PC-9 (cell line): ENCODE results near the gene NEDD9. TPM values are rescaled to one million over a fixed set of nuclear protein-coding genes. Genes with fewer than 3 reads are reported as not detected.
A peak's percentile ranks its signal among the peaks of the same experiment; 100 is the strongest.

Source experiments
- BruUV-seq: library from RNA; stranded (reverse); fragments of 400-500 nt; replicated peaks from 2 replicates; lab custom pipeline; 2021; lab: Mats Ljungman, UMichigan
- CTCF ChIA-PET: fragments of 300-600 bp; sonication (Branson Sonifier 250); formaldehyde crosslinking; loops from one replicate; lab custom pipeline; 2022; ENCODE audit warnings: antibody characterized with exemption; lab: Charles Lee
- POLR2A ChIA-PET: fragments of 300-600 bp; sonication (Branson Sonifier 250); formaldehyde crosslinking; loops from one replicate; lab custom pipeline; 2022; ENCODE audit warnings: antibody characterized with exemption; ENCODE audit not compliant: unreplicated experiment; lab: Charles Lee
- DNase-seq, 2 experiments: peaks; one replicate each; pipeline versions ENCODE4 v3.0.0 to v3.0.0-alpha.2; 2015 to 2022; ENCODE audit warnings: mixed read lengths in 1 of 2
- H2AFZ ChIP-seq: fragments of 200-600 bp; sonication (generic); 2 replicates; pipeline ENCODE4 v1.8.1; 2017; ENCODE audit warnings: antibody characterized with exemption
- H3F3A ChIP-seq: fragments of 200-600 bp; sonication (generic); 2 replicates; pipeline ENCODE4 v1.8.1; 2017; ENCODE audit warnings: antibody characterized with exemption, mild to moderate bottlenecking, low read depth; ENCODE audit not compliant: insufficient read depth
- H3K27ac ChIP-seq: fragments of 200-600 bp; sonication (generic); 2 replicates; pipeline ENCODE4 v1.6.1; 2016; ENCODE audit warnings: mixed run types
- H3K27me3 ChIP-seq: fragments of 200-600 bp; sonication (generic); 2 replicates; pipeline ENCODE4 v1.6.1; 2016; ENCODE audit warnings: low read depth, mixed run types; ENCODE audit not compliant: insufficient read depth
- H3K36me3 ChIP-seq: fragments of 200-600 bp; sonication (generic); 2 replicates; pipeline ENCODE4 v1.6.1; 2016; ENCODE audit warnings: low read depth, mixed run types
- H3K4me1 ChIP-seq: fragments of 200-600 bp; sonication (generic); replicated peaks from 2 replicates; pipeline ENCODE4 v1.6.1; 2016; ENCODE audit warnings: mixed run types; ENCODE audit not compliant: insufficient read depth
- H3K4me2 ChIP-seq: fragments of 200-600 bp; sonication (generic); 2 replicates; pipeline ENCODE4 v1.6.1; 2017; ENCODE audit warnings: mixed run types
- H3K4me3 ChIP-seq: fragments of 200-600 bp; sonication (generic); 2 replicates; pipeline ENCODE4 v1.6.1; 2016; ENCODE audit warnings: mixed run types
- H3K79me2 ChIP-seq: fragments of 200-600 bp; sonication (generic); 2 replicates; pipeline ENCODE4 v1.6.1; 2017; ENCODE audit warnings: low read depth, mixed run types
- H3K9me2 ChIP-seq: fragments of 200-600 bp; sonication (generic); 2 replicates; pipeline ENCODE4 v1.8.1; 2017; ENCODE audit warnings: mild to moderate bottlenecking; ENCODE audit not compliant: insufficient read depth
- H3K9me3 ChIP-seq: fragments of 200-600 bp; sonication (generic); 2 replicates; pipeline ENCODE4 v1.8.1; 2016; ENCODE audit warnings: low read depth; ENCODE audit not compliant: insufficient read depth
- H4K20me1 ChIP-seq: fragments of 200-600 bp; sonication (generic); 2 replicates; pipeline ENCODE4 v1.8.1; 2017; ENCODE audit not compliant: insufficient read depth
- CTCF ChIP-seq: fragments of 200-600 bp; sonication (generic); conservative IDR thresholded peaks from 2 replicates; pipeline ENCODE4 v1.6.1; 2017; ENCODE audit warnings: mixed run types, antibody characterized with exemption, mild to moderate bottlenecking, moderate library complexity
- EZH2 ChIP-seq: fragments of 200-600 bp; sonication (generic); IDR thresholded peaks from 2 replicates; pipeline ENCODE4 v1.8.0; 2017; ENCODE audit warnings: antibody characterized with exemption, low read depth
- intact Hi-C: fragments of 100-400 bp; cut with micrococcal nuclease; formaldehyde crosslinking; loops from one replicate; pipeline ENCODE4 v1.10.0; 2022; ENCODE audit not compliant: unreplicated experiment
- total RNA-seq: library from RNA; stranded (reverse); gene quantifications from 2 replicates; pipeline ENCODE4 v1.2.3, GENCODE V29; 2021

Gene NEDD9
- total RNA-seq, 1 experiment from 2014 or later, result 57.5 TPM

- H3K4me2 ChIP-seq, result peak overlapping the region; percentile 85
- H3K4me1 ChIP-seq, result peaks cover 22% of the 10 kb centered on the region
- no peaks in the 10 kb centered on the region for H4K20me1 ChIP-seq
- H3K36me3 ChIP-seq, result no peaks in the 10 kb centered on the region
- peak overlapping the region; percentile 43; the same call in 1 of the 2 replicates for H2AFZ ChIP-seq
- H3K9me3 ChIP-seq, result no peaks in the 10 kb centered on the region
- peak overlapping the region; percentile 81 for H3K27ac ChIP-seq
- CTCF ChIA-PET, result interaction anchor here (0.6 to 0.9 kb wide), 2 partner anchors 262 to 1617 kb away, joined by 4 to 8 read pairs; no protein-coding TSS in a partner anchor
- H3K4me3 ChIP-seq, result peak overlapping the region; percentile 81; the same call in 1 of the 2 replicates
- no peaks in the 10 kb centered on the region for H3K9me2 ChIP-seq
- no peak for TF ChIP-seq CTCF
- peaks cover 32% of the 10 kb centered on the region for H3K79me2 ChIP-seq
- POLR2A ChIA-PET, result interaction anchor here (0.6 to 0.7 kb wide), 4 partner anchors 17 to 194 kb away, joined by 3 to 4 read pairs (median 3); no protein-coding TSS in a partner anchor
- DNase-seq, result peak; percentile 69 to 77
- intact Hi-C loops, result loop anchor here (1.0 to 5.0 kb wide), 4 partner anchors 43 to 178 kb away; partner anchors contain the start of gene SMIM13
- no TSS peak for BruUV-seq
- H3F3A ChIP-seq, result peaks cover 34% of the 10 kb centered on the region
- no peaks in the 10 kb centered on the region for H3K27me3 ChIP-seq
These were observed 1.5 kb upstream of the NEDD9 start for GRCh38 chr6:11233673-11234573.

- TSS peak; percentile 58 for BruUV-seq
- Histone ChIP-seq H3K4me2 (peak overlapping the region; percentile 85), H3K4me3 (peak overlapping the region; percentile 81), H3K36me3 (no peaks in the 10 kb centered on the region), H3K9me3 (no peaks in the 10 kb centered on the region), H3F3A (peaks cover 37% of the 10 kb centered on the region), H2AFZ (peak overlapping the region; percentile 82), H3K27me3 (no peaks in the 10 kb centered on the region), H4K20me1 (no peaks in the 10 kb centered on the region), H3K27ac (peak overlapping the region; percentile 81), H3K4me1 (peaks cover 30% of the 10 kb centered on the region), H3K9me2 (no peaks in the 10 kb centered on the region), H3K79me2 (peaks cover 41% of the 10 kb centered on the region)
- intact Hi-C loops, result loop anchor here (1.0 to 5.0 kb wide), 8 partner anchors 85 to 263 kb away; partner anchors contain the start of gene SMIM13
- ChIA-PET CTCF (interaction anchor here (0.6 to 1.7 kb wide), 2 partner anchors 96 to 263 kb away, joined by 5 to 8 read pairs; no protein-coding TSS in a partner anchor), POLR2A (interaction anchor here (0.6 to 1.7 kb wide), 36 partner anchors 10 to 1250 kb away, joined by 3 to 44 read pairs (median 7); partner anchors contain the start of gene SYCP2L)
- TF ChIP-seq EZH2 (no peak), CTCF (no peak)
- no peak for DNase-seq
These were observed 530 bp upstream of the NEDD9 start for GRCh38 chr6:11232770-11233626.
